ENCODE measurements around the gene SLCO3A1. TPM values are rescaled to one million over a fixed set of nuclear protein-coding genes. Genes with fewer than 3 reads are reported as not detected.

SLCO3A1 gene
- total RNA-seq, 1 experiment from 2014 or later = 5.1 TPM

DNA sequence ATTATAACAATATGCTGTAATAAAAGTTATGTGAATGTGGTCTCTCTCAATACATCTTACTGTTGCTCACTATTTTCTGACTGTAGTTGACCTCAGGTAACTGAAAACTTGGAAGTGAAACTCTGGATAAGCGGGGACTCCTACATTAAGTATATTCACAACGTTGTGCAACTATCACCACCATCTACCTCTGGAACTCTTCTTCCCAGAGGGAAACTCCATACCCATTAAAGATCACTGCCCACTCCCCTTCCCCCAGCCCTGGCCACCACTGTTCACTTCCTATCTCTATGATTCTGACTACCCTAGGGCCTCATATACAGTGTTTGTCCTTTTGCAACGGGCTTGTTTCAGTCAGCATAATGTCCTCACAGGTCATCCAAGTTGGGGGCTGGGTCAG, 20.7 kb downstream of the SLCO3A1 start:
- ATAC-seq = no peak
- DNase-seq (ENCODE audit: low read depth, low spot score) = no peak
- H3K9me3 ChIP-seq (ENCODE audit: control insufficient read depth in 1 of 2, insufficient read depth in 1 of 2, low read depth in 1 of 2, low read length in 2 of 2) = no peaks in the 10 kb centered on the region
- no peaks in the 10 kb centered on the region for H3K79me2 ChIP-seq (ENCODE audit: insufficient read depth, low read length)
- H3K9me2 ChIP-seq (ENCODE audit: insufficient read depth) = no peaks in the 10 kb centered on the region
- no peak overlapping the region for H2AFZ ChIP-seq (ENCODE audit: low read depth, low read length, poor library complexity, severe bottlenecking)
- ChIA-PET RAD21 (ENCODE audit: low non-redundant PET in 1 of 2, low total read pairs in 2 of 2, uncharacterized antibody in 2 of 2, unreplicated experiment in 2 of 2) (no interaction called here), CTCF (no interaction called here), POLR2A (no interaction called here)
- no peaks in the 10 kb centered on the region for H4K20me1 ChIP-seq (ENCODE audit: insufficient read depth)
- no peak overlapping the region for H3K4me3 ChIP-seq (replicated peaks in 1 of 2; ENCODE audit: low read depth in 1 of 2, low read length in 2 of 2)
- no peaks in the 10 kb centered on the region for H3K4me1 ChIP-seq (ENCODE audit: control insufficient read depth in 1 of 2, insufficient read depth in 2 of 2, low read length in 2 of 2)
- TF ChIP-seq RAD21 (IDR thresholded peaks at IDR 0.05; ENCODE audit: low read depth) (no peak), POLR2AphosphoS5 (IDR thresholded peaks at IDR 0.05; ENCODE audit: low read depth, low read length) (no peak), CEBPB (IDR thresholded peaks at IDR 0.05; ENCODE audit: low read depth) (no peak), YY1 (IDR thresholded peaks at IDR 0.05; ENCODE audit: extremely low read depth, insufficient replicate concordance, low read depth, low read length) (no peak), POLR2A (IDR thresholded peaks at IDR 0.05; ENCODE audit: borderline replicate concordance, extremely low read depth, insufficient read depth, insufficient read length) (no peak), ZNF274 (IDR thresholded peaks at IDR 0.05; ENCODE audit: low read depth, low read length) (no peak), CBX3 (IDR thresholded peaks at IDR 0.05; ENCODE audit: low read depth) (no peak)
- intact Hi-C loops (cut with micrococcal nuclease) = no loop called here
- no peak overlapping the region for H3K4me2 ChIP-seq (ENCODE audit: low read length)
- no peaks in the 10 kb centered on the region for H3K27me3 ChIP-seq (ENCODE audit: insufficient read depth, low read length)
- H3K27ac ChIP-seq (ENCODE audit: low read depth, low read length) = no peak overlapping the region
- H3K36me3 ChIP-seq (ENCODE audit: control insufficient read depth in 1 of 2, insufficient read depth in 2 of 2, low read length in 2 of 2) = no peaks in the 10 kb centered on the region
- no TSS peak for BruUV-seq (replicated peaks)
- H3K9ac ChIP-seq (ENCODE audit: low read length) = no peak overlapping the region

DNA sequence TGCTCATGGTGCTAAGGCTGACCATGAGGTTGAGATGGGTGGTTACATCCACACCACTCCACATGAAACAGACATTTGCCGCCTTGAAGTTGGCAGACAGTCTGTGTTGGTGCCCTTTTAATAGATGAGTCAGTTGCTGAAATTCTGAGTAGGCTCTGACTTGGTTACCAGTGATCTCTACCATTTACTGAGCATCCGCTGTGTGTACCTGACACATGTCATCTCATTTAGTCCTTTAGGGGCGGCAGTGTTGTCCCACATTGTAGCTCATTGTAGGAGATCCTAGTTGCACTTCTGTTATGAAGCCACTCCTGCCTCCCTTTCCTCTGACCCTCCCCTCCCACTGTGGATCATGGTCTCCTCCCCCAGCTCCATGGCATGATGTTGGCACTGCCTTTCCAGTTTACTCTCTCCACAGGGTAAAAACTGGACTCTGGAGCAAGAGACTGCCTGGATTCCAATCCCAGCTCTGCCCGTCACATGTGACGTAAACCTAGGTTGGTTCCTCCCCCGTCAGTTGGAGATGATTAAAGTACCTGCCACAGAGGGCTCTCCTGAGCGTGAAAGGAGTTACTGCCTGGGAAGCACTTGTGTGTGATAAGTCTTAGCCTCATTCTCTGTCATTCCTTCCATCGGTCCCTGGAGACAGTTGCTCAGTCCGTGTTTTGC, 21.6 kb downstream of the SLCO3A1 start:
- no TSS peak for BruUV-seq (replicated peaks)
- Histone ChIP-seq H3K9ac (ENCODE audit: low read length) (no peak overlapping the region), H3K27me3 (ENCODE audit: insufficient read depth, low read length) (no peaks in the 10 kb centered on the region), H4K20me1 (ENCODE audit: insufficient read depth) (no peaks in the 10 kb centered on the region), H3K36me3 (ENCODE audit: control insufficient read depth in 1 of 2, insufficient read depth in 2 of 2, low read length in 2 of 2) (no peaks in the 10 kb centered on the region), H2AFZ (ENCODE audit: low read depth, low read length, poor library complexity, severe bottlenecking) (no peak overlapping the region), H3K27ac (ENCODE audit: low read depth, low read length) (no peak overlapping the region), H3K79me2 (ENCODE audit: insufficient read depth, low read length) (no peaks in the 10 kb centered on the region), H3K9me3 (ENCODE audit: control insufficient read depth in 1 of 2, insufficient read depth in 1 of 2, low read depth in 1 of 2, low read length in 2 of 2) (no peaks in the 10 kb centered on the region), H3K4me3 (replicated peaks in 1 of 2; ENCODE audit: low read depth in 1 of 2, low read length in 2 of 2) (no peak overlapping the region), H3K4me1 (ENCODE audit: control insufficient read depth in 1 of 2, insufficient read depth in 2 of 2, low read length in 2 of 2) (no peaks in the 10 kb centered on the region), H3K4me2 (ENCODE audit: low read length) (no peak overlapping the region), H3K9me2 (ENCODE audit: insufficient read depth) (no peaks in the 10 kb centered on the region)
- POLR2A ChIA-PET = no interaction called here
- CTCF ChIA-PET = no interaction called here
- RAD21 ChIA-PET (ENCODE audit: low non-redundant PET in 1 of 2, low total read pairs in 2 of 2, uncharacterized antibody in 2 of 2, unreplicated experiment in 2 of 2) = no interaction called here
- TF ChIP-seq, protein P1, sequence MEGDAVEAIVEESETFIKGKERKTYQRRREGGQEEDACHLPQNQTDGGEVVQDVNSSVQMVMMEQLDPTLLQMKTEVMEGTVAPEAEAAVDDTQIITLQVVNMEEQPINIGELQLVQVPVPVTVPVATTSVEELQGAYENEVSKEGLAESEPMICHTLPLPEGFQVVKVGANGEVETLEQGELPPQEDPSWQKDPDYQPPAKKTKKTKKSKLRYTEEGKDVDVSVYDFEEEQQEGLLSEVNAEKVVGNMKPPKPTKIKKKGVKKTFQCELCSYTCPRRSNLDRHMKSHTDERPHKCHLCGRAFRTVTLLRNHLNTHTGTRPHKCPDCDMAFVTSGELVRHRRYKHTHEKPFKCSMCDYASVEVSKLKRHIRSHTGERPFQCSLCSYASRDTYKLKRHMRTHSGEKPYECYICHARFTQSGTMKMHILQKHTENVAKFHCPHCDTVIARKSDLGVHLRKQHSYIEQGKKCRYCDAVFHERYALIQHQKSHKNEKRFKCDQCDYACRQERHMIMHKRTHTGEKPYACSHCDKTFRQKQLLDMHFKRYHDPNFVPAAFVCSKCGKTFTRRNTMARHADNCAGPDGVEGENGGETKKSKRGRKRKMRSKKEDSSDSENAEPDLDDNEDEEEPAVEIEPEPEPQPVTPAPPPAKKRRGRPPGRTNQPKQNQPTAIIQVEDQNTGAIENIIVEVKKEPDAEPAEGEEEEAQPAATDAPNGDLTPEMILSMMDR (IDR thresholded peaks at IDR 0.05 in 2 of 3, conservative IDR thresholded peaks at IDR 0.05 in 1 of 3; ENCODE audit: borderline replicate concordance in 1 of 3, insufficient read depth in 1 of 3, low read depth in 2 of 3, low read length in 2 of 3) = no peak
- TF ChIP-seq TCF7L2 (IDR thresholded peaks at IDR 0.05; ENCODE audit: borderline replicate concordance, extremely low read depth, insufficient read depth, insufficient read length) (no peak), RAD21 (IDR thresholded peaks at IDR 0.05; ENCODE audit: low read depth) (no peak), CEBPB (IDR thresholded peaks at IDR 0.05; ENCODE audit: low read depth) (no peak), SIN3A (IDR thresholded peaks at IDR 0.05; ENCODE audit: low read depth) (no peak), EZH2 (IDR thresholded peaks at IDR 0.05) (no peak), FOSL1 (IDR thresholded peaks at IDR 0.05; ENCODE audit: low read depth) (no peak), EGR1 (IDR thresholded peaks at IDR 0.05; ENCODE audit: low read depth) (no peak)
- TF ChIP-seq, protein P2, sequence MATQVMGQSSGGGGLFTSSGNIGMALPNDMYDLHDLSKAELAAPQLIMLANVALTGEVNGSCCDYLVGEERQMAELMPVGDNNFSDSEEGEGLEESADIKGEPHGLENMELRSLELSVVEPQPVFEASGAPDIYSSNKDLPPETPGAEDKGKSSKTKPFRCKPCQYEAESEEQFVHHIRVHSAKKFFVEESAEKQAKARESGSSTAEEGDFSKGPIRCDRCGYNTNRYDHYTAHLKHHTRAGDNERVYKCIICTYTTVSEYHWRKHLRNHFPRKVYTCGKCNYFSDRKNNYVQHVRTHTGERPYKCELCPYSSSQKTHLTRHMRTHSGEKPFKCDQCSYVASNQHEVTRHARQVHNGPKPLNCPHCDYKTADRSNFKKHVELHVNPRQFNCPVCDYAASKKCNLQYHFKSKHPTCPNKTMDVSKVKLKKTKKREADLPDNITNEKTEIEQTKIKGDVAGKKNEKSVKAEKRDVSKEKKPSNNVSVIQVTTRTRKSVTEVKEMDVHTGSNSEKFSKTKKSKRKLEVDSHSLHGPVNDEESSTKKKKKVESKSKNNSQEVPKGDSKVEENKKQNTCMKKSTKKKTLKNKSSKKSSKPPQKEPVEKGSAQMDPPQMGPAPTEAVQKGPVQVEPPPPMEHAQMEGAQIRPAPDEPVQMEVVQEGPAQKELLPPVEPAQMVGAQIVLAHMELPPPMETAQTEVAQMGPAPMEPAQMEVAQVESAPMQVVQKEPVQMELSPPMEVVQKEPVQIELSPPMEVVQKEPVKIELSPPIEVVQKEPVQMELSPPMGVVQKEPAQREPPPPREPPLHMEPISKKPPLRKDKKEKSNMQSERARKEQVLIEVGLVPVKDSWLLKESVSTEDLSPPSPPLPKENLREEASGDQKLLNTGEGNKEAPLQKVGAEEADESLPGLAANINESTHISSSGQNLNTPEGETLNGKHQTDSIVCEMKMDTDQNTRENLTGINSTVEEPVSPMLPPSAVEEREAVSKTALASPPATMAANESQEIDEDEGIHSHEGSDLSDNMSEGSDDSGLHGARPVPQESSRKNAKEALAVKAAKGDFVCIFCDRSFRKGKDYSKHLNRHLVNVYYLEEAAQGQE (IDR thresholded peaks at IDR 0.05; ENCODE audit: low read depth) = no peak
- TF ChIP-seq, protein P3, sequence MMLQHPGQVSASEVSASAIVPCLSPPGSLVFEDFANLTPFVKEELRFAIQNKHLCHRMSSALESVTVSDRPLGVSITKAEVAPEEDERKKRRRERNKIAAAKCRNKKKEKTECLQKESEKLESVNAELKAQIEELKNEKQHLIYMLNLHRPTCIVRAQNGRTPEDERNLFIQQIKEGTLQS (IDR thresholded peaks at IDR 0.05) = no peak
- intact Hi-C loops (cut with micrococcal nuclease) = no loop called here
- ATAC-seq = no peak
- DNase-seq (ENCODE audit: low read depth, low spot score) = no peak

All from HCT116 (cell line).